ENCODE data around the gene URM1.
"Not testable (repeated sequence)": the region's sequence is repeated elsewhere in the genome, so short reads cannot be mapped to it uniquely, and the experiment has no call there.

Gene URM1

DNA sequence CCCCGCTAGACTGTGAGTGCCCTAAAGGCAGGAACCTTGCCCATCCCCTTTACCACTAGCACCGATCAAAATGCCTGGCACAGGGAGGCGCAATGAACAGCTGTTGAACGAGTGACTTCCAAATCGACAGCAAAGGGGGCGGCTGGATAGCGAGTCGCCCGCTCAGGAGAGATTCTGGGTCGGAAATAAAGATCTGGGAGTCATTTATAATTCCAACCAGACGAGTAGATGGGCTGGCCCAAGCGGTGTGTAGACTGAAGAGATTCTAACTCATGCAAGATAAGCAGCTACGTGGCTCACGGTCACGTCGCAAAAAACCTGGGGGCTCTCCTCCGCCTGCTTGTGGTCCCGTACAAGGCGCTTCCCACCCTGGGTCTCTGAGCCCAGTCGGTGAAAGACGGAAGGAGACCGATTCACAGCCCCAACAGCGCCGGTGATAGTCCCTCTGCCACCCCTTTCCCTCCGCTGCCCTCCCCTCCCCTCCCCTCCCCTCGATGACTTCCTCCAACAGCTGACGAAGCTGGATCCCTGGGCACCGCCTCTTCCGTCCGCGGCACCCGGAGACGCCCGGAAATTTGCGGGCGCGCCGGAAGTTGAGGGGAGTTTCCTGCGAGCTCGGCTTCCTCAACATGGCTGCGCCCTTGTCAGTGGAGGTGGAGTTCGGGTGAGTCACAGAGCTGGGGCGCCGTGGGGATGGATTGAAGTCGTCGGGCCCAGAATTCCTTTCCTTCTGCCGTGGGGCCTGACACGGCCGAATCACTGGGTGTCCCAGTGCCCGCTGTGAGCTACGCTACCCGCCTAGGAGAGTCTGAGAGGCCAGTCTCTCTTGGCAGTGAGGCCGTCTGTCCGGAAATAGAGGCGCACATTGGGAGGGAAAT is at the start of gene URM1:
Gene URM1 (plus strand): TSS at position 623 of the 878 bp plus-strand sequence. CDS start 7 bp downstream, at position 630.
- DNase-seq, result peak; percentile 98

DNA sequence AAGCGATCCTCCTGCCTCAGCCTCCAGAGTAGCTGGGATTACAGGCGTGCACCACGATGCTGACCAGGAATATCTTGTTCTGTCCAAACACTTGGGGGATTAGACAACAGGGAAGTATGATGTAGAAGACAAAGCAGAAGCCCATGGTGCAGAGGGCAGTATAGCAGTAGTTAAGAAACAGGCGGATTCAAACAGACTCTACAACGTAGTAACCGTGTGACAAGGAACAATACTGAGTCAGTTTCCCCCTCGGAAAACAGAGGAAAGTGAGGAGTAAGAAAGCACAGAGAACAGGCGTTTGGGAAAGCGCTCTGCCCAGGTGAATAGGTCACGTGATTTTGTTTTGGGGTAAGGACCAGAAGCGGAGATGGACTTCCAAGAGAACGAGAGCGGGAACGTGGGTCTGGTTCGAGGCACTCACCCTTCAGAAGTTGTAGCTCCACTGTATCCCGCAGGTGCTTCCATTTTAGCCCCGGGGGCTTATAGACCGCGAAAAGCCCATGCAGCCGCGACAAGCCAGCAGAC is 49.2 kb upstream of the URM1 start:
- DNase-seq, result no peak

DNA sequence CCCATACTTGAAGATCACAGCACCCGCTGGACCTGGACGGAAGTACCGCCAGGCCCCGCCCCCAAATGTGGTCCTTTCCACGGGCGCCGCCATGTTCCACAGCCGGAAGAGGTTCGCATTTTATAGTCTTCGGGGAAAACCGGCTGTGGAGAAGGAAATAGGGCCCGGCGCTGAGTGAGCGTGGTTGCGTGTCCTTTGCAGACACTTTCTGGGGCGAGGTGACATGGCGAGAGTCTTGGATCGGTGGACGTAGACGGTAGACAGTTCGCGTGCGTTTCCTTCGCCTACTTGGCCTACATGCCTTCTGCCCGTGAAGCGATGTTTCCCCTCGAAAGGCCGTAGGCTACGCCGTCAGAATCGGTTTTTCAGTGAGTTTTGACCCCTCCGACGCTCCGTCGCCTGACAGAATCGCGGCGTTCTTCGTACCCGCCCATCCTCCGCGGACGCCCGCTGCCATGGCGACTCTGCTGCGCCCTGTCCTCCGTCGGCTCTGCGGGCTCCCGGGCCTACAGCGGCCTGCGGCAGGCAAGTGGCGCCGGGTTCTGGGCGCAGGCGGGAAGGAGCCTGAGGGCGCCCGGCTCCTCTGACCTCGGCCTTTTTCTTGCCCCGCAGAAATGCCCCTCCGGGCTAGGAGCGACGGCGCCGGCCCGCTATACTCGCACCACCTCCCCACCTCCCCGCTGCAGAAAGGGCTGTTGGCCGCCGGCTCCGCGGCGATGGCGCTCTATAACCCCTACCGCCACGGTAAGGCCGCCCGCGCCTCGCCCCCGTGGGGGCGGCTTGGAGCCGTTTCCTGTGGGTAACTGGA is 48.6 kb upstream of the URM1 start, which contains the start of the genes COQ4 and TRUB2:
Gene COQ4 (plus strand): TSS at position 436 of the 808 bp plus-strand sequence. CDS start 20 bp downstream, at position 456.
Gene TRUB2 (minus strand): TSS at position 44 of the 808 bp plus-strand sequence. CDS start 39 bp downstream, at position 5.
- DNase-seq, result peak; percentile 97

DNA sequence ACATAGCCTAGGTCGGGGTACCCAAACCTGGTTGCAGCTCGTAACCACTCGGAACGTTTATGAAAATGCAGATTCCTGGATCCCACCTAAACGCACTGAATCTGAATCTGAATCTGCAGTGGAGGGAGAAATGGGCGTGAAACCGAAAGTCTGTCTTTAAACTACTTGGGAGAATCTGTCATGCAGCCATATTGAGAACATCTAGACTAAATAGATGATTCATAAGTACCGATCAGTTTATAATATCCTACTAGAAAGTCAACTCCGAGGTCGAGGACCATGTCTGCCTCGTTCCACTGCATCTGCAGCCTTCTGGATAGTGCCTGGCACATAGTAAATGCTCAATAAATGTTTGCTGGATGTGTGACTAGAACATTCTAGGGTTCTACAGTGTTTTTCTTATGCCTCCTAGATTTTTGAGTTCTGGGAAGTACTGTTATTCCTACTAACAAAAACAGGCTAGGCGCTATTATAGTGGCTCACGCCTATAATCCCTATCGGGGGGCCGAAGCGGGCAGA is 47.9 kb upstream of the URM1 start:
- no peak for DNase-seq

DNA sequence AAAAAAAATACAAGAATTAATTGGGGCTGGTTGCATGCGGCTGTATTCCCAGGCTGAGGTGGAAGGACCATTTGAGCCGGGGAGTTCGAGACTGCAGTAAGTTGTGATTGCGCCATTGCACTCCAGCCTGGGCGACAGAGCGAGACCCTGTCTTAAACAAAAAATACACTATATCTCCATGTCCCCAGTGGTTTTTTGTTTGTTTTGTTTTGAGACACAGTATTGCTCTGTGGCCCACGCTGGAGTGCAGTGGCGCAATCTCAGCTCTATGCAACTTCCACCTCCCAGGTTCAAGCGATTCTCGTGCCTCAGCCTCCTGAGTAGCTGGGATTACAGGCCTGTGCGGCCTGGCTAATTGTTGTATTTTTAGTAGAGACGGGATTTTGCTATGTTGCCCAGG is 47.4 kb upstream of the URM1 start:
- DNase-seq, result no peak

DNA sequence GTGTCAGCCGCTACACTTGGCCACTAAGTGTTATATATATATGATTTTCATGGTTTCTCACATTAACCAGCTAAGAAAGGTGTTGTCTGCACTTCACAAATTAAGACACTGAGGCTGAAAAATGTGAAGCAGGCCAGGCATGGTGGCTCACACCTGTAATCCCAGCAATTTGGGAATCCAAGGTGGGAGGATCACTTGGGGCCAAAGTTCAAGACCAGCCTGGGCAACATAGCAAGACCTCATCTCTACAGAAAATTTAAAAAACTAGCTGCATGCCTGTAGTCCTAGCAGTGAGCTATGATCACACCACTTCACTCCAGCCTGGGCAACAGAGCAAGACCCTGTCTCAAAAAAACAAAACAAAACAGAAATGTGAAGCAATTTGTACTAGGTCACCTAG is 46.8 kb upstream of the URM1 start:
- no peak for DNase-seq

DNA sequence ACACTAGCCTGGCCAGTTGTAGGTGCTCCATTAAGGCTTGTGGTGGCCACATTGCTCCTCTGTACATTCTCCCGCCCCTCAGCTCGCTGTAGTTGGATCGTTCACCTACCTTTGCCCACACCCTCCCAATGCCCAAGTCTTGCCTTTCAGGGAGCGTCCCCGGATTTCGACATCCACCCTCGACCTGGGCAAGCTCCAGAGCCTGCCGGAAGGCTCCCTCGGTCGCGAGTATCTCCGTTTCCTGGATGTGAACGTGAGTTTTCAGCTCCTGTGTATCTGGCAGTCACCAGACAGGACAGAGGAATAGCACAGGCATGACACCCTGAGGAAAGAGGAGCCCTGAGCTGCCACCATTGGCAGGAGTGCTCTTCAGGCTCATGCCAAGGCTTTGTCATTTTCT is 45.5 kb upstream of the URM1 start:
- no peak for DNase-seq

DNA sequence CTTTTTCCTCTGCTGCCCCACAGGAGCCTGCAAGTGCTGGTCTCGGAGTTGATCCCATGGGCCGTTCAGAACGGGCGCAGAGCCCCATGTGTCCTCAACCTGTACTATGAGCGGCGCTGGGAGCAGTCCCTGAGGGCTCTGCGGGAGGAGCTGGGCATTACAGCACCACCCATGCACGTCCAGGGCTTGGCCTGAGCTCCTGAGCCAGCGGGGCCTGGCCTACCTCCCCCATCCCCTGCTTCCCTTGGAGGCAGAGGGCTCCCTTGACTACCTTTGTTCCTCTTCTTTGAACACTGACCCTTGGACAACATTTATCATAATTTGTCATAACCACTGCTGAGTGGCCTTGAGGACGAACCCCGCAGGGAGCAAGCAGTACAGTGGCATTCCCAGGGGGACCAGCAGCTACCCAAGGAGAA is 37.7 kb upstream of the URM1 start:
- DNase-seq, result no peak

DNA sequence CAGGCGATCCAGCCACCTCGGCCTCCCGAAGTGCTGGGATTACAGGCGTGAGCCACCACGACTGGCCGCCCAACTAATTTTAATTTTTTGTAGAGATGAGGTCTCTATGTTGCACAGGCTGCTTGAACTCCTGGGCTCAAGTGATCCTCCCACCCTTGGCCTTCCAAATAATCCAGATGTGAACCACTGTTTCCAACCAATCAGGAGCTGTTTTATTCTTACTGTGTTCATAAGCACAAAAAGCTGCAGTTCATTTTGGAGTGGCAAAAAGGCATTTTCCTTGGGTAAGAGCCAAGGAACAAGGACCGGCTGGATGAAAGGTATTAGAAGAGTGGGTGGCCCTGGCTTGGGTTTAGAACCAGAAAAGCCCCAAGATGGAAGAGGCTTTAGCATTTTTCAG is 36.0 kb upstream of the URM1 start:
- DNase-seq, result no peak

DNA sequence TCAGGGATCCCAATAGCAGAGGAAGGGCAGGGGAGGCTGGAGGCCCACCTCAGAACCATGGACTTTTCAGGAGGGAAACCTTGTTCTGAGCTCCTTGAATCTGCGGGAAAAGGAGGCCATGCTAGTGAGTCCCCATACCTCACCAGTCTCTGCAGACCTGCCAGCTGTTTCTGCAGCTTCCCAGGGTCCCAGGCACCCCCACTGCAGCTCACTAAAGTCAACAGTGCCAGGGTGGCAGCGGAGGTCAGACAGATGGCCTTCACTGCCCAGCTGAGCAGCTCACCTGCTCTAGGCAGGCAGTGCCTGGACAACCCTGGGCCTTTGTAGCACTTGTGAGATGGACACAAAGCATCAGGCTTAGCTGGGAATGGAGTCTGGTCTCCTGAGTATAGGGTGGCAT is 35.3 kb upstream of the URM1 start:
- no peak for DNase-seq

DNA sequence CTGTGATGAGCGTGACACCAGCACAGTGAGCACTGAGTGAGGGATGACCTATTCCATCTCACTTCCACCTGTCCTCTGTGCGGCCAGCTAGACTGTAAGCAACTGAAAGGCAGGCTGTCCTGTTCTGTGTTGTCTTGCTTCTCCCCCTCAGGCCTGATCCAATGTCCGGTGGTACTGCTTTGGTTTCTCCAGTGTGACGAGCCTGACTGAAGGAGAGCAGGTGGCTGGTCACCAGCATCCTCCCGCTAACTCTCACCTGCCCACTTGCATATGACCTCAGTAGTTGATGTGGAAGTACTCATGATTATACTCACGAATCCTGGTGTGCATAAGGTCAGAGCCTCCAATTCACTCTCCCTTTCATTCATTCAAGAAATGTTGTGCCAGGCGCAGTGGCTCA is 33.2 kb upstream of the URM1 start:
- DNase-seq, result no peak

DNA sequence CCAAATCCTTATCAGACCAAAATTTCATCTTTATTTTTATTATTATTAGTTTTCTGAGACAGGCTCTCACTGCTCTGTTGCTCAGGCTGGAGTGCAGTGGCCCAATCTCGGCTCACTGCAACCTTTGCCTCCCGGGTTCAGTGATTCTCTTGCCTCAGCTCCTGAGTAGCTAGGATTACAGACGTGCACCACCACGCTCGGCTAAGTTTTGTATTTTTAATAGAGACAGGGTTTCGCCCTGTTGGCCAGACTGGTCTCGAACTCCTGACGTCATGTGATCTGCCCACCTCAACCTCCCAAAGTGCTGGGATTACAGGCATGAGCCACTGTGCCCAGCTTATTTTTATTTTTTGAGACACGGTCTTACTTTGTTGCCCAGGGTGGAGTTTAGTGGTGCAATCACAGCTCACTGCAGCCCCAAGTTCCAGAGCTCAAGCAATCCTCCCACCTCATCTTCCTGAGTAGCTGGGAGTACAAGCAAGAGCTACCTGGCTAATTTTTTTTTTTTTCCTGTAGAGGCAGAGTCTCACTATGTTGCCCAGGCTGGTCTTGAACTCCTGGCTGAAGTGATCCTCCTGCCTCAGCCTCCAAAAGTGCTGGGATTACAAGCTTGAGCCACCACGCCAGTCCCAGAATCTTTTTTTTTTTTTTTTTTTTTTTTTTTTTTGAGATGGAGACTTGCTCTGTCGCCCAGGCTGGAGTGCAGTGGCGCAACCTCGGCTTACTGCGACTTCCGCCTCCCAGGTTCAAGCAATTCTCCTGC is 32.1 kb upstream of the URM1 start:
- not testable (repeated sequence) for DNase-seq

DNA sequence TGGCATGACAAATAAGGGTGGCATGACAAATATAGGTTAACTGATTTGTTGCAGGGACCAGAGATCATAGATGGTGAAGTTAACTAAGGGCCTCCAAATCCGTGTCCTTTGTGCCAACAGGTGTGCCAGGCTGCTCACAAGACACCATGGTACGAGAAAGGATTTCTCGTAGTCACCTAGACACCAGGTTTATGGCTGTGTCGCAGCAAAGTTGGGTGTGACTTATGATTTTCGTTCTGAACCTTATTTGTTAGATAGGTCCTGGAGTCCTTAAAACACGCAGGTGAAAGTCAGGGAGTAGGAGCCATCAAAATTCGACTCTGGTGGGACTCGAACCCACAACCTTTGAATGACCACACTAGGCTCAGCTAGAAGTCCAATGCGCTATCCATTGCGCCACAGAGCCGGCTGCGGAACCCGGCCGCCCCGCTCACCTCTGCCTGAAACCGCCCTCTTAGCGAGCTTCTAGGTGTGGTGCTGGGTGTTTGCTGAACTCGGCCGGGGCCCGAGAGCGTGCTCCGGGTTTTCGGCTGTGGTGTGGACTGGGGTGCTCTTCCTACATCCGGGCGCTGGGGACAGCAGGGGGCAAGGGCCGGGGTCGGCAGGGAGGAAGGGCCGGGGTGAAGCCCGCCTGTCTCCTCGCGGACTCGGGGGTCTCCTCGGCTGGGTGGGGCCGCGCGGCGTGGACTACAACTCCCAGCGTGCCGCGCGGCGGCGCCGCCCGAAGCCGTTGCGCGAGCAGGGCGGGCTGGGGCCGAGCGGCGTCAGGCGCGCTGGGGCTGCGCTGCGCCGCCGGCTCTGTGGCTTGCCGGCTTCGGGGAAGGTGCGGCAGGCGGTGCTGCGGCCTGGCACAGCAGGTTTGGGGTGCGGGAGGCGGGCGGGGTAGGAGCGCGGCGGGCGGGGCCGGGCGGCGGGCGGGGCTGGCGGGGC is 31.1 kb upstream of the URM1 start, which contains the start of gene SLC27A4:
Gene SLC27A4 (plus strand): TSS at position 767 of the 930 bp plus-strand sequence. CDS start 2,606 bp downstream, outside the sequence.
- peak; percentile 71 for DNase-seq

DNA sequence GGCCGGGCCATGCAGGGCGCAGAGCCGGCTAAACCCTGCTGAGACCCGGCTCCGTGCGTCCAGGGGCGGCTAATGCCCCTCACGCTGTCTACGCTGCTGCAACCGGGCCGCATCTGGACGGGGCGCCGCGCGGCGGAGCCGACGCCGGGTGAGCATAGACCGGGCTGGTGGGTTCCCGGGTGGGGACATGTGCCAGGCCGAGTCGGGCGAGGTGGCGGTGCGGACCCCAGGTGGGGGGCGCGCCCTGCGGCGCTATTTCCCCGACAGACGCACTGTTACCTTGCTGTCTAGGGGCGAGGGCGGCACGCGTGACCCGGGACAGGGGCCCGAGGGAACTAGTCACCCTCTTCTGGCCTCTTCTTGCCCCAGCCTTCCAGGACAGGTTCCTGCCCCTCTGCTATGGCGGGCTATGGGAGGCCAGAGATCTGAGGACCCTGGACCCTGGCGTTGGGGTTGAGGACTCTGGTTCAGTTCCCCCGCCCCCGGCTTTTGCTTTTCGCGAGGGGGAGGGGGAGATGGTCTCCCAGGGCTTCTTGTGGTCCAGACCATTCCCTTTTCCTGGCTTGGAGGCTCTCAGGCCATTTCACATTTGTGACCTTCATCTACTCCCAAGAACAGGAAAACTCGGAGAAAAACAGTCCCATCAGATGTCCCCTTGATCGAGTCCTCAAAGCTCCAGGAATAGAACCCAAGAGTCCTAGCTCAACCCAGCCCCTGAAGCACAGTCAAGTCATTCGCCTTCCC is 30.3 kb upstream of the URM1 start:
- no peak for DNase-seq

DNA sequence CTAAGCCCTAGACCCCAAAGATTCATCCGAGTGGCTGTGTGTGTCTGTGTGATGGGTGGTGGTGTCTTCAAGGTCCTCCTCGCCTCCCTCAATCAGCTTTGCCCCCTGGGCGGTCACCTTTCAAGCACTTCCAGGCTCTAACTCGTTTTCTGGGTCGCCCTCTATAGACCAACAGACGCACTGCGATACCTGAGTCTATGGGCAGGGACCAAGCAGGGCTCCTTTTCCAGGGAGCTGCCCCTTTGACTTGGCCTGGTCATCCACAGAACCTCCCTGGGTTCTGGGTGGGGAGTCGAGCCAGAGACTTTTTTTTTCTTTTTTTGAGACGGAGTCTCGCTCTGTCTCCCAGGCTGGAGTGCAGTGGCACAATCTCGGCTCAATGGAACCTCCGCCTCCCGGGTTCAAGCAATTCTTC is 29.7 kb upstream of the URM1 start:
- DNase-seq, result peak; percentile 37

DNA sequence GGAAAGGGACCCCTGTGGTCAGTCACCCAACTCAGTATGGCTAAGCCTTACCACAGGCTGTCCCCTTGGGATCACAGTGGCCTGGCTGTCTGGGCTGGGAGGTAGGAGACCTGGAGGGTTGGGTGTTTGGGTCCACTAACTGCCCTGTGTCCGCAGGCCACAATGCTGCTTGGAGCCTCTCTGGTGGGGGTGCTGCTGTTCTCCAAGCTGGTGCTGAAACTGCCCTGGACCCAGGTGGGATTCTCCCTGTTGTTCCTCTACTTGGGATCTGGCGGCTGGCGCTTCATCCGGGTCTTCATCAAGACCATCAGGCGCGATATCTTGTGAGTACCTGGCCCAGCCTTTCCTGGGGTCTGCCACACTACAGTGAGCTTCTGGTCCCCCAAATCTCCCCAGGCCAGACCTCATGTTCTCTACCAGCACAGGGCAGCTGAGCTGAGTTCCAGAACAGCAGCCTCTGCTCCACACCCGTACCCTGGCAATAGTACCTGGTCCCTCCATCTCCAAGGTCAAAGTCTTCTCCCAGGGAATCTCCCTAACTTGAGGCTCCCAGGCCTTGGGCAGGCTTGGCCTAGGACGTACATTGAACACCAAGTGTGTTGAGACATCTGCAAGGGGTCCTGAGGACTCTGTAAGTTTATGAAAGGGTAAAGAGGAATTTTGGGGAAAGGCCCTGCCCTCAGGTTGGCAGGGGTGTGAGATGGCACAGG is 28.0 kb upstream of the URM1 start:
- DNase-seq, result no peak

DNA sequence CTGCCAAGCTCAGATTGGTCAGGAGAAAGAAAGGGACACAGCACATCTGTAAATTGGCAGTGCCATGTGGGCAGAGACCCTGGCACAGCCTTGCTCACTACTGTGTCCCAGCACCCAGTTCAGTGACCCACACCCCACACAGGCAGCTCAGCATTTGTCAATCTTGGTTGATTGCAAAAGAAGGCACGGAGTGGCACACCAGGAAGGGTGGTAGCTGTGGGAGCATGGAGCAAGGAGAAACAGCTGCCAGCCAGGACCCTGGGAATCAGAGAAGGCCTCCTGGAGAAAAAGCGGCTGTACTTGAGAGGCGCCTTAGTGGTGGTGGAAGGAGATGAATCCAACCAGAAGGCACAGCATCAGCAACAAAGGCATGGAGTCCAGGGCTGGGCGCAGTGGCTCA is 27.3 kb upstream of the URM1 start:
- DNase-seq, result no peak

DNA sequence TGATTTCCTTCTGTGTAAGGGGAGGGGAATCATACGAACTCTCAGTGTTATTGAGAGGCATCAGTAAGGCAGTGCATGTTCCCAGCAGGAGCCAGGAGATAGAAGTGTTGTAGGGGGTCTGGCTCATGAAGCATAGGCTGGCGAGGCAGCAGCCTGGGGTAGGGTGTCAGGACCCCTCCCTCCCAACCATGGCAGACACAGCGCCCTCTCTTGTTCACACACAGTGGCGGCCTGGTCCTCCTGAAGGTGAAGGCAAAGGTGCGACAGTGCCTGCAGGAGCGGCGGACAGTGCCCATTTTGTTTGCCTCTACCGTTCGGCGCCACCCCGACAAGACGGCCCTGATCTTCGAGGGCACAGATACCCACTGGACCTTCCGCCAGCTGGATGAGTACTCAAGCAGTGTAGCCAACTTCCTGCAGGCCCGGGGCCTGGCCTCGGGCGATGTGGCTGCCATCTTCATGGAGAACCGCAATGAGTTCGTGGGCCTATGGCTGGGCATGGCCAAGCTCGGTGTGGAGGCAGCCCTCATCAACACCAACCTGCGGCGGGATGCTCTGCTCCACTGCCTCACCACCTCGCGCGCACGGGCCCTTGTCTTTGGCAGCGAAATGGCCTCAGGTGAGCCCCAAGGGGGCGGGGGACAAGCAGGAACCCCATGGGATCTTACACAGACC is 26.1 kb upstream of the URM1 start:
- DNase-seq, result no peak

DNA sequence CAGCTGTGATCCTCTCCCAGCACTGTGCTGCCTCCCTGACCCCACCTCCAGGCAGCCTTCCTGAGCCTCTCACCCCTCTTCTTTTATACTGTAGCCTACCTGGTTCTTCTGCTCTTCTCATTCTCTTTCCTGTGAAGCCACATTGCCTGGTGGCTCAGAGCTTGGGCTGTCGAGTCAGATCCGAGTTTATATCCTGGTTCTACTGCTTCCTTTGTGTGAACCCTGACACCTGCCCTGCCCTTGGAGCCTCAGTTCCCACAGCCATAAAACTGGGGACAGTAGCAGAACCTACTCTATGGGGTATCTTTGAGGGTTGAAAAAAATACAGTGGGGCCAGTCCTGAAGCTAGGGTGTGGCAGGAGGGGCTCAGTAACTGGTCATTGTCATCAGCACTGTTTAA is 22.0 kb upstream of the URM1 start:
- no peak for DNase-seq
